D721Med (cell line): ENCODE data around the gene AMOT.

ENCODE experiments used
- DNase-seq: peaks from one replicate; pipeline ENCODE4 v3.0.0; 2011; ENCODE audit warnings: low spot score; ENCODE audit not compliant: insufficient read length
- FAIRE-seq: peaks from 2 replicates; lab custom pipeline; 2011; peaks lifted over from hg19 to GRCh38; lab: Jason Lieb, UNC
- TF ChIP-seq, protein P1 (sequence below): IDR thresholded peaks from 2 replicates; pipeline ENCODE4 v1.5.1; 2012; ENCODE audit warnings: mild to moderate bottlenecking, control low read depth; ENCODE audit not compliant: insufficient read depth; ENCODE audit errors: missing control alignments

The AMOT gene

GRCh38 chrX:112830540-112830939 lies 10.1 kb downstream of the AMOT start:
- no peak for FAIRE-seq
- no peak for DNase-seq
- TF ChIP-seq, protein P1, sequence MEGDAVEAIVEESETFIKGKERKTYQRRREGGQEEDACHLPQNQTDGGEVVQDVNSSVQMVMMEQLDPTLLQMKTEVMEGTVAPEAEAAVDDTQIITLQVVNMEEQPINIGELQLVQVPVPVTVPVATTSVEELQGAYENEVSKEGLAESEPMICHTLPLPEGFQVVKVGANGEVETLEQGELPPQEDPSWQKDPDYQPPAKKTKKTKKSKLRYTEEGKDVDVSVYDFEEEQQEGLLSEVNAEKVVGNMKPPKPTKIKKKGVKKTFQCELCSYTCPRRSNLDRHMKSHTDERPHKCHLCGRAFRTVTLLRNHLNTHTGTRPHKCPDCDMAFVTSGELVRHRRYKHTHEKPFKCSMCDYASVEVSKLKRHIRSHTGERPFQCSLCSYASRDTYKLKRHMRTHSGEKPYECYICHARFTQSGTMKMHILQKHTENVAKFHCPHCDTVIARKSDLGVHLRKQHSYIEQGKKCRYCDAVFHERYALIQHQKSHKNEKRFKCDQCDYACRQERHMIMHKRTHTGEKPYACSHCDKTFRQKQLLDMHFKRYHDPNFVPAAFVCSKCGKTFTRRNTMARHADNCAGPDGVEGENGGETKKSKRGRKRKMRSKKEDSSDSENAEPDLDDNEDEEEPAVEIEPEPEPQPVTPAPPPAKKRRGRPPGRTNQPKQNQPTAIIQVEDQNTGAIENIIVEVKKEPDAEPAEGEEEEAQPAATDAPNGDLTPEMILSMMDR: no peak

- no peak for DNase-seq
- TF ChIP-seq, protein P1: no peak
- no peak for FAIRE-seq
These were observed 13.2 kb downstream of the AMOT start for GRCh38 chrX:112827292-112827903.

DNA sequence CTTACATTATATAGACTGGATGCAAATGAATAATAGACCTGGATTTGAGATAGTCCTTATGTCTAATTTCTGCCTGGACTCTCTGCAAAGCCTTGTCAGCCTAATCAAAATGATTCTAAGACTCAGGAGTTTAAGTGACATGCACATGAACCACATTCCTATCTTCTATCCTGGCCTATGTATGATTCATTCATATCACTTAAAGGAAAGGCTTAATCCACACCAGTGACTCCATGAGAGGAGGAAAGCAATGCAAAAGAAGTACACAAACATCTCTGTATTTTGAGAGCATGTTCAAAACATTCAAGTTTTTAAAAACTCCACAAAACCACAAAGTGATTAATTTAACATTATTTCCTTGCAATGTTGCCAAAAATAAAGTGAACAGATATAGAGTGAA lies 14.6 kb downstream of the AMOT start:
- TF ChIP-seq, protein P1: no peak
- DNase-seq (no peak), FAIRE-seq (no peak)

DNA sequence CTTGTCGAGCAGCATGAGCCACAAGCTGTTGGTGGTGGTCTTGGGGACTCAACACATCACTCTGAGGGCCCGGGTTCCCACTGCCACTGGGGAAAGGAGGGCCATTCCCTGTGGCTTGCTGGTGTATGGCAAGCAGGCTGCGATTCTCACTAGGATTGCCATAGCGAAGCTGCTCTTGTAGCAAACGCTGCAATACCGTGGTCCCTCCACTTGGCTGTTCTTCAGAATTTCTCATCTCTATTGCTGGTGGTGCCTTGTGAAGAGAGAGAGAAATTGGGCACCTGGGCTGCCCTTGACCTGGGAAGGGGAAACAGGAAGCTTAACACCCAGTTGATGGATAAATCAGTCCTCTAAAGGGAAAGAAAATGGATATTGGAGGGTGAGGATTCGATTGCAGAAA lies 17.7 kb downstream of the AMOT start:
- DNase-seq (no peak), FAIRE-seq (no peak)
- TF ChIP-seq, protein P1: no peak

GRCh38 chrX:112820364-112821268 lies 20.0 kb downstream of the AMOT start:
- TF ChIP-seq, protein P1: no peak
- FAIRE-seq (no peak), DNase-seq (no peak)

GRCh38 chrX:112819813-112820212 lies 20.8 kb downstream of the AMOT start:
- TF ChIP-seq, protein P1: no peak
- DNase-seq (no peak), FAIRE-seq (no peak)
